GM08714 (cell line): ENCODE results near the gene FTSJ3.
A peak's percentile ranks its signal among the peaks of the same experiment; 100 is the strongest.

Source experiments
- H3K4me3 ChIP-seq: fragments of 200-500 bp; sonication (Bioruptor generic); 2 replicates; pipeline ENCODE4 v1.5.1; 2014; ENCODE audit warnings: mild to moderate bottlenecking, low read length, inconsistent platforms
- ZNF274 ChIP-seq: IDR thresholded peaks from 2 replicates; pipeline ENCODE4 v1.6.1; 2012; ENCODE audit warnings: mild to moderate bottlenecking, low read depth, low read length

The FTSJ3 gene

GRCh38 chr17:63773272-63774140, 54.0 kb downstream of the FTSJ3 start, which contains the start of gene CCDC47:
TSS of gene CCDC47 (minus strand) at chr17:63773597. CDS start at chr17:63766175, 7,422 bp downstream.
- TF ChIP-seq ZNF274, result no peak
- H3K4me3 ChIP-seq, result peak within 1 kb of the TSS; percentile 100

- H3K4me3 ChIP-seq, result peak overlapping the region; percentile 99
- TF ChIP-seq ZNF274, result no peak
These were observed 54.6 kb downstream of the FTSJ3 start for GRCh38 chr17:63772801-63773271.
